Activated CD4-positive, alpha-beta T cell treated with anti-CD3 and anti-CD28 coated beads, Interleukin-2, amount 50 U/mL, for 4 hours (primary cell): ENCODE results near the gene SPATA31E1.
"Not testable (repeated sequence)": the region's sequence is repeated elsewhere in the genome, so short reads cannot be mapped to it uniquely, and the experiment has no call there.

Experiments
- DNase-seq, 2 experiments: peaks; one replicate each; pipeline ENCODE4 v3.0.0-alpha.2; 2020

Gene SPATA31E1

DNA sequence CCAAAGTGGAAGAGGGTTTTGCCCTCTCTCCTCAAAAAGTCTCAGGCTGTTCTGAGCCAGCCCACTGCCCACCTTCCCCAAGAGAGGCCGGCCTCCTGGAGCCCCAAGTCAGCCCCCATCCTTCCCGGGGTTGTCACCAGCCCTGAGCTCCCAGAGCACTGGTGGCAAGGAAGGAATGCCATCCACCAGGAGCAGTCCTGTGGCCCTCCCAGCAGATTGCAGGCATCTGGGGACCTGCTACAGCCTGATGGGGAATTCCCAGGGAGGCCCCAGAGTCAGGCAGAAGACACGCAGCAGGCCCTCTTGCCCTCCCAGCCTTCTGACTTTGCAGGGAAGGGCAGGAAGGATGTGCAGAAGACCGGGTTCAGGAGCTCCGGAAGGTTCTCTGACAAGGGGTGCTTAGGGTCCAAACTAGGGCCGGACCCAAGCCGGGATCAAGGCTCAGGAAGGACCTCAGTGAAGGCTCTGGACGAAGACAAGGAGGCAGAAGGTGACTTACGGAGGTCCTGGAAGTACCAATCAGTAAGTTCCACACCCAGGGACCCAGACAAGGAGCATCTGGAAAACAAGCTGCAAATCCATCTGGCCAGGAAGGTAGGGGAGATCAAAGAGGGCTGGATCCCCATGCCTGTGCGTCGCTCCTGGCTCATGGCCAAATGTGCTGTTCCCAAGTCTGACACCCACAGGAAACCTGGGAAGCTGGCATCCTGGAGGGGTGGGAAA is 3.7 kb downstream of the SPATA31E1 start:
- DNase-seq, result no peak

GRCh38 chr9:87886933-87887505 is 4.3 kb downstream of the SPATA31E1 start:
- no peak for DNase-seq

DNA sequence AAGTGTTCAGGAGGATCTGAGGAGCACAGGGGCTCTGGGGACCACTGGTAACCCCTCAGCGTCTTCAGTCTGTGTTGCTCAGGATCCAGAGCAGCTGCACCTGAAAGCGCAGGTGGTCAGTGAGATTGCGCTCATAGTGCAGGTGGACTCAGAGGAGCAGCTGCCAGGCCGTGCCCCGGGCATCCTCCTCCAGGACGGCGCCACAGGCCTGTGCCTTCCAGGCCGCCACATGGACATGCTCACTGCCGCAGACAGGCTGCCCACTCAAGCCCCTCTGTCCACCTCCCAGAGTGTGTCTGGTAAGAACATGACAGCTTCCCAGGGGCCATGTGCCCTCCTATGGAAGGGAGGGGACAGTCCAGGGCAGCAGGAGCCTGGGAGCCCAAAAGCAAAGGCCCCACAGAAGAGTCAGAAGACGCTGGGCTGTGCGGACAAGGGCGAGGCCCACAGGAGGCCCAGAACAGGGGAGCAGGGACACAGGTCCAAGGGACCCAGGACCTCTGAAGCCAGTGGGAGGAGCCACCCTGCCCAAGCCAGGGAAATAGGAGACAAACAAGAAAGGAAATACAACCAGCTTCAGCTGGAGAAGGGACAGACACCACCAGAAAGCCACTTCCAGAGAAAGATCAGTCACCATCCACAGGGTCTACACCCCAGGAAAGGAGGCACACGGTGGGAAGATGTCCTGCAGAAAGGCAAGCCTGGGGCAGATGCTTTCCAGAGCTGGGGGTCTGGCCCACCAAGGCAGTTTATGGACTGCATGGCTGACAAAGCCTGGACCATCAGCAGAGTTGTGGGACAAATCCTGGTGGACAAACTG is 5.2 kb downstream of the SPATA31E1 start:
- no peak for DNase-seq

DNA sequence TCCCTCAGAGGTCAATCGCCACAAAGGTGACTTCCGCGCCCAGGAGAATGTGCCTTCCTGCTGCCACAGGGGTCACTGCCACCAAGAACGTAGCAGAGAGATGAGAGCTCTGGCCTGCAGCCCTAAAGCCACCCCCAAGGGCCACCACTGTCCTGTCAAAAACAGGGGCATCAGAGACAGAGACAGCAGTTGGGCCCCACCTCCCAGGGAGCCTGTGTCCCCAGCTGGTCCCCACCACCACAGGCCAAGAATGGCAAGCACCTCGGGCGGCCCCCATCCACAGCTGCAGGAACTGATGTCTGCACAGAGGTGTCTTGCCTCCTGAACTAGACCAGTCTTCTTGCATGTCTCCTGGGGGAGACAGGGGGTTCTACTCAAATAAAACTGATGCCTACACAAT is 5.8 kb downstream of the SPATA31E1 start:
- no peak for DNase-seq

- no peak for DNase-seq
These were observed 6.6 kb downstream of the SPATA31E1 start for GRCh38 chr9:87889065-87889881.

DNA sequence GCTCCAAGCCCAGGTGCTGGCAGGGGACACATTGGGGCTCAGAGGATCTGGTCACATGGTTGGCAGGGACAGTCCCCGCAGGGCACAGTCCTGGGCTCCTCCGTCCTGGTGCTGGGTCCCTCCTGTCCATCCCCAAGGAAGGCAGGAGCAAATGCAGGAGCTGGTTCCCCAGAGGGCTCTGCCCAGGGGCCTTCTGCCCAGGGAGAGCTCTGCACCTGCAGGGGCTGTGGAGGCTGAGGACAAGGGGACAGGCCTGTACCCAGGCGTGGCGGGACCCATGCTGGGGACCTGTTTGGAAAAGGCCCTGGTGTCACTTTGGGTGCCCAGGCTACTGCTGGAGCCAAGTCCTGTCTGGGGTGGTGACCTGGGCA is 7.2 kb downstream of the SPATA31E1 start:
- no peak for DNase-seq

GRCh38 chr9:87890837-87891236 is 8.2 kb downstream of the SPATA31E1 start:
- DNase-seq, result no peak

DNA sequence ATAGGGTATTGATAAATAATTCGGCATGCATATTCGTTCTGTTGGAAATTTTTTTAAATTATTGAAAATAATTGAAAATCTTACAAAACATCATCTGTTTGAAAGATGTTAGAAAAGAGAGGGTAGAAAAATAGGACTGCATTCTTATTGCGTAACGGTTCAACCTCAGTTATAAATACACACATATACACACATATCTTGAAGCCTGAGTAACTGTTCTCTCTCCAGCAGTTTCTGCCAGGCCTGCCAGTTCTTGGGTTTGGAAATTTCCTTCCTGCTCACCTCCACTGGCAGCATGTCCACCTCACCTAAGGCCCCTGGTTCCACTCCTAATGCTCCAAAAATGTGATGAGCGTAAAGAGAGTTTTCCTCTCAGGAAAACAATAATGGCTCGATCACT is 9.1 kb downstream of the SPATA31E1 start:
- no peak for DNase-seq

DNA sequence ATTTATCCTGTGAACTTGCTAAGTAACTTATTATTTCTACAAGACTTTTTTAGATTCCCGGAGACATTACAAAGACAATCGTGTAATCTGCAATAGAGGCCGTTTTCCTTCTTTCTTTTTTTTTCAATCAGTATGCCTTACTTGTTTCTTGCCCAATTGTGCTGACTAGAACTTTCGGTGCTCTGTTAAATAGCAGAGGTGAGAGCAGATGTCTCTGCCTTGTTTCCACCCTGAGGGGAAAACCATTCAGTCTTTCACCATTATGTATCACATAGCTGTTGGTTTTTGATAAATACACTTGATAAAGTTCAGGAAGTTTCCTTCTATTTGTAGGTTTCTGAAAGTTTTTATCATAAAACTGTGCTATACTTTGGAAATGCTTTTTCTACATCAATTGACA is 10.3 kb downstream of the SPATA31E1 start:
- DNase-seq, result no peak

- DNase-seq, result no peak
These were observed 12.4 kb downstream of the SPATA31E1 start for GRCh38 chr9:87894998-87895625.

GRCh38 chr9:87896891-87897290 is 14.2 kb downstream of the SPATA31E1 start:
- no peak for DNase-seq

GRCh38 chr9:87898151-87898550 is 15.5 kb downstream of the SPATA31E1 start:
- DNase-seq, result no peak

GRCh38 chr9:87902371-87902770 is 19.7 kb downstream of the SPATA31E1 start:
- DNase-seq, result not testable (repeated sequence)

- no peak for DNase-seq
These were observed 26.8 kb downstream of the SPATA31E1 start for GRCh38 chr9:87909310-87910041.

GRCh38 chr9:87910821-87911220 is 28.1 kb downstream of the SPATA31E1 start:
- DNase-seq, result no peak

GRCh38 chr9:87917662-87918061 is 35.0 kb downstream of the SPATA31E1 start, which contains the start of gene SPATA31C1:
Gene SPATA31C1 (plus strand): TSS chr9:87917962.
- not testable (repeated sequence) for DNase-seq

DNA sequence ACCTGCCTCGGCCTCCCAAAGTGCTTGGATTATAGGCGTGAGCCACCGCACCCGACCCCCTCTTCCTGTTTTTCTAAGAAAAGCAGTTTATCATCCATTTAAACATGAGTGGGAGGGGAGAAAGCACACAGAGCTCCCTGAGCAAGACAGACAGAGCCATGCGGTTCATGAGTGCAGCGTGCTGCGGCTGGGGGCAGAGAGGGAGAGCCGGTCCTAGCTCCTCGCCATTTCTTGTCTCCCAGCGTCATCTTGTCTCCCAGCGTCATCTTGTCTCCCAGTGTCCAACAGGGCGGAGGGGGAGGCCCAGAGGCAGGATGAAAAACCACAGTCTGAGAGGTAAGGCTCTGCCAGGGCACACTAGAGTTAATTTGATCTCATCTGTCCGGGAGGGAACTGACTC is 36.3 kb downstream of the SPATA31E1 start:
- DNase-seq, result not testable (repeated sequence)

- not testable (repeated sequence) for DNase-seq
These were observed 38.9 kb downstream of the SPATA31E1 start for GRCh38 chr9:87921561-87921960.

DNA sequence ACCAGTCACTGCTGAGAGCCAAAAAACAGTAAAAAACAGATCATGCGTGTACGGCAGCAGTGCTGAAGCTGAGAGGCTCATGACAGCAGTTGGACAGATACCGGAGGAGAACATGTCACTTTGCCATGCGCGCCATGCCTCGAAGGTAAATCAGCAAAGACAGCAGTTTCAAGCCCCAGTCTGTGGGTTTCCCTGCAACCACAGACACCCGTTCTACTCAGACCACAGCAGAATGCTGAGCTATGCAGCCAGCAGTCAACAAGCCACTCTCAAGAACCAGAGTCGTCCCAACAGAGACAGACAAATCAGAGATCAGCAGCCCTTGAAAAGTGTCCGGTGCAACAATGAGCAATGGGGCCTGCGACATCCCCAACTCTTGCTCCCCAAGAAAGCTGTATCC is 40.3 kb downstream of the SPATA31E1 start:
- DNase-seq, result not testable (repeated sequence)

- DNase-seq, result not testable (repeated sequence)
These were observed 42.2 kb downstream of the SPATA31E1 start for GRCh38 chr9:87924851-87925250.

- DNase-seq, result not testable (repeated sequence)
These were observed 46.5 kb downstream of the SPATA31E1 start for GRCh38 chr9:87929152-87929551.

- DNase-seq, result not testable (repeated sequence)
These were observed 51.8 kb downstream of the SPATA31E1 start for GRCh38 chr9:87934444-87934843.
